B cell (primary cell): ENCODE data around the gene SH3RF1. TPM values are rescaled to one million over a fixed set of nuclear protein-coding genes. Genes with fewer than 3 reads are reported as not detected.

ENCODE experiments used
- ATAC-seq: fragments of 200-7000 bp; cut with Tn5 transposase; one replicate; pipeline ENCODE4 v1.10.0; 2021; ENCODE audit warnings: low read depth, mild to moderate bottlenecking, moderate number of reproducible peaks, moderate library complexity
- CTCF ChIA-PET: fragments of 350-600 bp; sonication (Branson Sonifier 250); formaldehyde crosslinking; loops from one replicate; lab custom pipeline; 2021; ENCODE audit warnings: antibody characterized with exemption, inconsistent platforms; lab: Charles Lee
- POLR2A ChIA-PET: fragments of 350-600 bp; sonication (Branson Sonifier 250); formaldehyde crosslinking; loops from one replicate; lab custom pipeline; 2021; ENCODE audit warnings: antibody characterized with exemption; lab: Charles Lee
- DNase-seq: peaks from one replicate; pipeline ENCODE4 v3.0.0; 2013
- H2AFZ ChIP-seq: 2 replicates; pipeline ENCODE4 v1.6.1; 2012; ENCODE audit warnings: mild to moderate bottlenecking, low read depth, low read length; ENCODE audit not compliant: insufficient read depth, poor library complexity, severe bottlenecking
- H3K27ac ChIP-seq, 2 donors: 1 replicate in 1 of 2; 2 replicates in 1 of 2; pipeline ENCODE4 v1.5.1; 2012 to 2013; ENCODE audit warnings: low read length in 2 of 2, mild to moderate bottlenecking in 2 of 2, moderate library complexity in 1 of 2
- H3K27me3 ChIP-seq, 4 experiments: fragments of 200-600 bp in 1 of 4; sonication (generic) in 1 of 4; replicated peaks in 1 of 4; 1 replicate in 2 of 4; 2 replicates in 2 of 4; pipeline versions ENCODE4 v1.6.1 to v1.7.0; 2013 to 2016; ENCODE audit warnings: low read length in 3 of 4, mild to moderate bottlenecking in 2 of 4, mixed read lengths in 1 of 4, moderate library complexity in 1 of 4; ENCODE audit not compliant: insufficient read depth in 4 of 4, control insufficient read depth in 3 of 4; ENCODE audit errors: control extremely low read depth in 1 of 4
- H3K36me3 ChIP-seq, 2 experiments: replicated peaks in 1 of 2; 1 replicate in 1 of 2; 2 replicates in 1 of 2; pipeline versions ENCODE4 v1.6.1 to v1.7.1; 2013; ENCODE audit warnings: low read length in 1 of 2; ENCODE audit not compliant: insufficient read depth in 2 of 2, control insufficient read depth in 1 of 2; ENCODE audit errors: control extremely low read depth in 1 of 2, extremely low read depth in 1 of 2
- H3K4me1 ChIP-seq, 2 donors: fragments of 200-600 bp in 1 of 2; sonication (generic) in 1 of 2; 1 replicate in 1 of 2; 2 replicates in 1 of 2; pipeline versions ENCODE4 v1.5.1 to v1.6.1; 2013 to 2017; ENCODE audit warnings: low read length in 2 of 2; ENCODE audit not compliant: control insufficient read depth in 2 of 2, insufficient read depth in 2 of 2
- H3K4me2 ChIP-seq: replicated peaks from 2 replicates; pipeline ENCODE3; 2012; ENCODE audit warnings: mild to moderate bottlenecking, low read depth, low read length; ENCODE audit not compliant: poor library complexity, severe bottlenecking
- H3K4me3 ChIP-seq, 5 experiments: fragments of 200-600 bp in 1 of 5; sonication (generic) in 1 of 5; 1 replicate in 3 of 5; 2 replicates in 2 of 5; pipeline versions ENCODE4 v1.5.1 to v1.7.0; 2011 to 2016; ENCODE audit warnings: low read length in 4 of 5, mild to moderate bottlenecking in 4 of 5, low read depth in 2 of 5, control low read depth in 1 of 5, moderate library complexity in 1 of 5; ENCODE audit not compliant: insufficient read depth in 1 of 5; ENCODE audit errors: control extremely low read depth in 1 of 5, extremely low read depth in 1 of 5
- H3K79me2 ChIP-seq: fragments of 200-600 bp; sonication (generic); one replicate; pipeline ENCODE4 v1.6.0; 2016; ENCODE audit warnings: low read length; ENCODE audit not compliant: control insufficient read depth, insufficient read depth
- H3K9ac ChIP-seq: fragments of 200-600 bp; sonication (generic); 2 replicates; pipeline ENCODE4 v1.6.1; 2017; ENCODE audit warnings: mild to moderate bottlenecking, low read length, moderate library complexity
- H3K9me3 ChIP-seq, 3 donors: one replicate each; pipeline versions ENCODE4 v1.6.1 to v1.7.1; 2013; ENCODE audit warnings: low read length in 2 of 3; ENCODE audit not compliant: control insufficient read depth in 2 of 3, insufficient read depth in 1 of 3; ENCODE audit errors: control extremely low read depth in 1 of 3
- H4K20me1 ChIP-seq: 2 replicates; pipeline ENCODE4 v1.6.0; 2012; ENCODE audit warnings: mild to moderate bottlenecking, low read length; ENCODE audit not compliant: insufficient read depth, control insufficient read depth, poor library complexity, severe bottlenecking
- H3K27ac Mint-ChIP-seq: one replicate; pipeline ENCODE4 v1.8.0; 2021; ENCODE audit warnings: mixed read lengths
- H3K27me3 Mint-ChIP-seq: one replicate; pipeline ENCODE4 v1.8.0; 2021; ENCODE audit warnings: mixed read lengths
- H3K4me1 Mint-ChIP-seq: one replicate; pipeline ENCODE4 v1.8.0; 2021; ENCODE audit warnings: mixed read lengths
- H3K4me3 Mint-ChIP-seq: one replicate; pipeline ENCODE4 v1.8.0; 2021; ENCODE audit warnings: mixed read lengths
- H3K9me3 Mint-ChIP-seq: one replicate; pipeline ENCODE4 v1.8.0; 2022; ENCODE audit warnings: mixed read lengths; ENCODE audit not compliant: insufficient read depth
- EZH2 ChIP-seq: IDR thresholded peaks from 2 replicates; pipeline ENCODE4 v1.6.1; 2012; ENCODE audit warnings: borderline replicate concordance, low read depth, mild to moderate bottlenecking, moderate library complexity, low read length; ENCODE audit not compliant: insufficient read depth, poor library complexity, severe bottlenecking
- WGBS: methylation state at CpG from one replicate; pipeline ENCODE4 v1.1.5; 2013; ENCODE audit warnings: missing lambda C conversion rate; ENCODE audit not compliant: insufficient coverage; 5-methylcytosine and 5-hydroxymethylcytosine counted together
- intact Hi-C: fragments of 100-400 bp; cut with micrococcal nuclease; formaldehyde crosslinking; loops from one replicate; pipeline ENCODE4 v1.10.0; 2022
- polyA plus RNA-seq: library from polyadenylated mRNA; depleted of rRNA; stranded (reverse); fragments of >200 nt; gene quantifications from 2 replicates; pipeline ENCODE4 v1.2.3, GENCODE V29; 2012
- total RNA-seq, 2 donors: library from RNA; stranded (reverse); fragments of 120-200 nt in 1 of 2; gene quantifications; 1 replicate in 1 of 2; 2 replicates in 1 of 2; pipeline versions ENCODE4 v1.2.3 to v1.2.4, GENCODE V29; 2013 to 2022
- TF ChIP-seq, protein P1 (sequence below): fragments of 200-600 bp; IDR thresholded peaks from one replicate; pipeline ENCODE4 v1.8.0; 2022; ENCODE audit warnings: antibody characterized with exemption, mild to moderate bottlenecking

The SH3RF1 gene
- total and polyA plus RNA-seq, 2 donors (not counting 1 experiment from before 2014, with no cell fraction given) = 2.0 to 5.4 TPM

DNA sequence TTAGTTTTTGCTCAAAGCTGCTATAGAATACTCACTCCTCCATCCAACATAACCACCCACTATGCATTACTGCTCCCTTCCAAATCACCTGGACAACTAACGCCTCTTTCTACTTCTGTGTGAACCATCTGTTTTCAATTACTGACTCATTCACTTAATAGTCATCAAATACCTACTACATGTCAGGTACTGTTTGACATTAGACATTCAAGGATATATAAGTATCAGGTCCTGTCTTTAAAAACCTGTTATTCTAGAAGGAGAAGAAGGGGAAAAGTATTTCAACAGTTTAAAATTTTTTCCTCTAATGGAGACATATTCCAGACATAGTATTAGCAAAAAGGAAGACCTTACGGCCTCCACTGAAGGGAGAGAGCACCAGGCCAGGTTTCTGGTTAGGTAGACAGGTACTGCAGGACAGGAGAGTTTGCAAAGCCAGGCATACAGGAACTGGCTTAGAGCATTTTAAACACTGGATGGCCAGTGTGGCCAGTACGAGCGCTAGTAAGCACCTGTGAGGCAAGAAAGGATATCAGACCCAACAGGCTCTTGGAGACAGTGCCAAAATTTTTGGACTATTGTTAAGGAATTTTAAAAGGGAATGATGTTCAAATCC lies 39.0 kb downstream of the SH3RF1 start:
- Histone ChIP-seq H3K4me1 (no peaks in the 10 kb centered on the region), H4K20me1 (no peaks in the 10 kb centered on the region), H3K27ac (no peak overlapping the region), H3K27me3 (no peaks in the 10 kb centered on the region), H3K9ac (no peak overlapping the region), H2AFZ (no peak overlapping the region), H3K36me3 (no peaks in the 10 kb centered on the region), H3K79me2 (no peaks in the 10 kb centered on the region), H3K9me3 (no peaks in the 10 kb centered on the region), H3K4me2 (no peak overlapping the region), H3K4me3 (no peak overlapping the region)
- H3K4me1 Mint-ChIP-seq = peaks cover 4% of the 10 kb centered on the region
- ATAC-seq (no peak), DNase-seq (no peak)
- no peak overlapping the region for H3K27ac Mint-ChIP-seq
- 96% methylated on average over 3 of the region's 4 CpGs for WGBS
- ChIA-PET CTCF (no interaction called here), POLR2A (no interaction called here)
- TF ChIP-seq, protein P1, sequence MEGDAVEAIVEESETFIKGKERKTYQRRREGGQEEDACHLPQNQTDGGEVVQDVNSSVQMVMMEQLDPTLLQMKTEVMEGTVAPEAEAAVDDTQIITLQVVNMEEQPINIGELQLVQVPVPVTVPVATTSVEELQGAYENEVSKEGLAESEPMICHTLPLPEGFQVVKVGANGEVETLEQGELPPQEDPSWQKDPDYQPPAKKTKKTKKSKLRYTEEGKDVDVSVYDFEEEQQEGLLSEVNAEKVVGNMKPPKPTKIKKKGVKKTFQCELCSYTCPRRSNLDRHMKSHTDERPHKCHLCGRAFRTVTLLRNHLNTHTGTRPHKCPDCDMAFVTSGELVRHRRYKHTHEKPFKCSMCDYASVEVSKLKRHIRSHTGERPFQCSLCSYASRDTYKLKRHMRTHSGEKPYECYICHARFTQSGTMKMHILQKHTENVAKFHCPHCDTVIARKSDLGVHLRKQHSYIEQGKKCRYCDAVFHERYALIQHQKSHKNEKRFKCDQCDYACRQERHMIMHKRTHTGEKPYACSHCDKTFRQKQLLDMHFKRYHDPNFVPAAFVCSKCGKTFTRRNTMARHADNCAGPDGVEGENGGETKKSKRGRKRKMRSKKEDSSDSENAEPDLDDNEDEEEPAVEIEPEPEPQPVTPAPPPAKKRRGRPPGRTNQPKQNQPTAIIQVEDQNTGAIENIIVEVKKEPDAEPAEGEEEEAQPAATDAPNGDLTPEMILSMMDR = no peak
- TF ChIP-seq EZH2 = no peak
- H3K27me3 Mint-ChIP-seq = no peaks in the 10 kb centered on the region
- intact Hi-C loops = no loop called here
- H3K4me3 Mint-ChIP-seq = no peak overlapping the region
- no peaks in the 10 kb centered on the region for H3K9me3 Mint-ChIP-seq

DNA sequence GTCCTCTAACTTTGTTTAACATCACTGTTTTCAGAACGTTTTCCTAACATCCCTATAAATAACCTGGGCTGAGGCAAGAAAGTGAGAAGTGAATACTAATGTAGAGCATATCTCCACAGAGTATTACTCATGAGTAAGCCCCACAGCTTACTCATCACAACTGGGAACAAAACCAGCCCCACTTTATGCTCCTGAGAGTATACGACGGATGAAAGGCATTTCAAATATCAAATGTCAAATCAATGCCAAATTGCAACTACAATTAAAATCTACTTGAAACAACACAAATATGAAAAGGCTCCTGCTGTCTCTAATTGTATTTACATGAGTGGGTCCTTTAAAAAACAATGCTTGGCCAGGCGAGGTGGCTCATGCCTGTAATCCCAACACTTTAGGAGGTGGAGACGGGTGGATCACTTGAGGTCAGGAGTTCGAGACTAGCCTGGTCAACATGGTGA lies 41.2 kb downstream of the SH3RF1 start:
- Mint-ChIP-seq H3K27me3 (no peaks in the 10 kb centered on the region), H3K4me1 (peaks cover 4% of the 10 kb centered on the region), H3K4me3 (no peak overlapping the region), H3K9me3 (no peaks in the 10 kb centered on the region), H3K27ac (no peak overlapping the region)
- H3K27me3 ChIP-seq = no peaks in the 10 kb centered on the region
- H3K36me3 ChIP-seq = no peaks in the 10 kb centered on the region
- no peaks in the 10 kb centered on the region for H4K20me1 ChIP-seq
- DNase-seq = no peak
- CTCF ChIA-PET = no interaction called here
- no peak for ATAC-seq
- POLR2A ChIA-PET = no interaction called here
- no peaks in the 10 kb centered on the region for H3K9me3 ChIP-seq
- H3K4me1 ChIP-seq = no peaks in the 10 kb centered on the region
- H2AFZ ChIP-seq = no peak overlapping the region
- intact Hi-C loops = no loop called here
- H3K27ac ChIP-seq = no peak overlapping the region
- H3K4me3 ChIP-seq = no peak overlapping the region
- H3K9ac ChIP-seq = no peak overlapping the region
- H3K79me2 ChIP-seq = no peaks in the 10 kb centered on the region
- H3K4me2 ChIP-seq = no peak overlapping the region
- WGBS = 100% methylated on average over 3 of the region's 6 CpGs
- TF ChIP-seq EZH2 = no peak
- TF ChIP-seq, protein P1 = no peak
